GM18907 (cell line): ENCODE data around the gene SRRM3.
"Not testable (repeated sequence)": the region's sequence is repeated elsewhere in the genome, so short reads cannot be mapped to it uniquely, and the experiment has no call there.

Experiments
- ATAC-seq: cut with Tn5 transposase; IDR thresholded peaks from one replicate; pipeline ENCODE4 v1.9.1; 2021; ENCODE audit warnings: mild to moderate bottlenecking, moderate library complexity; ENCODE audit not compliant: unreplicated experiment

SRRM3 gene

DNA sequence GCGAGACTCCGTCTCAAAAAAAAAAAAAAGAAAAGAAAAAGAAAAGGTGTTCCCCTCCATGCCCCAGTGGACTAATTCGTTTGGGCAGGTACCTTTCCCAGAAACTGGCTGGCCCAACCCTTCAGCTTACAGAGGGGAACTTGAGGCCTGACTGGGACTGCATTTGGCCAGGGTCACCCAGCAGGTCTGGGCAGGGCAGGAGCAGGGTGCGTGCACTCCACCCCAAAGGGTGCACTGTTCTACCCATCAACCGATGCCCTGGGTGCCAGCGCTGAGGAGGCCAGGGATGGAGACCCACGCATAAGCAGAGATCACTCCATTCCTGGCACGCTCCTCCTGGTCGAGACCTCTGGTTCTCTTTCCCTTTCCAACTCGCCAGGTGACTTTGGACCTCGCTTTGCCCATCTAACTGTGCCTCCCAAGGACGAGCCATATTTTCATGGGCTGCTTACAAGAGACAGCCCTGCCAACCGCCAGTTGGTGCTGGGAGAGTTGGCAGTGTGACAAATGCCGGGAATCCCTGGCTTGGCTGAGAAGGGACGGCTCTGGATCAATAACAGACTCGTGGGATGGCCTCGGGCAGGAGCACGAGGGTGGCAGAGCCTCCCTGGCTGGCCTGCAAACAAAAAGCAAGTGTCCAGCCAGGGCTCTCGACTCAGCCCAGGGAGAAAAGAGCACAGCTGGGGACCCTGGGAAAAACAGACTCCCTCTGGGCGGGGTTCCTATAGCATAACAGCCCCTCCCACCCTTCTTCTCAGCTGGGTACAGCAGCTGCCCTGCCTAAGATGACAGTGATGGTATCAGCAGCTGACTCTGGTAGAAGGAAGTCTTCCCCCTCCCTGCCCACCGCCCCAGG lies 108.6 kb downstream of the SRRM3 start:
- no peak for ATAC-seq

DNA sequence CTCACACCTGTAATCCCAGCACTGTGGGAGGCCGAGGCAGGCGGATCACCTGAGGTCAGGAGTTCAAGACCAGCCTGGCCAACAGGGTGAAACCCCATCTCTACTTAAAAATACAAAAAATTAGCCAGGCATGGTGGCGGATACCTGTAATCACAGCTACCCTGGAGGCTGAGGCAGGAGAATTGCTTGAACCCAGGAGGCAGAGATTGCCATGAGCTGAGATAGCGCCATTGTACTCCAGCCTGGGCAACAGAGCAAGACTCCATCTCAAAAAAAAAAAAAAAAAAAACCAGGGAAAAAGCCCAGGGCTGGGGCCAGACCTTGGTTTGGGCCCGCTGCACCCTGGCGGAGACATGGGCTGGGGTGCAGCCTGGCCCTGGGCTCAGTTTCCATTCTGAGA lies 110.1 kb downstream of the SRRM3 start:
- ATAC-seq = not testable (repeated sequence)

DNA sequence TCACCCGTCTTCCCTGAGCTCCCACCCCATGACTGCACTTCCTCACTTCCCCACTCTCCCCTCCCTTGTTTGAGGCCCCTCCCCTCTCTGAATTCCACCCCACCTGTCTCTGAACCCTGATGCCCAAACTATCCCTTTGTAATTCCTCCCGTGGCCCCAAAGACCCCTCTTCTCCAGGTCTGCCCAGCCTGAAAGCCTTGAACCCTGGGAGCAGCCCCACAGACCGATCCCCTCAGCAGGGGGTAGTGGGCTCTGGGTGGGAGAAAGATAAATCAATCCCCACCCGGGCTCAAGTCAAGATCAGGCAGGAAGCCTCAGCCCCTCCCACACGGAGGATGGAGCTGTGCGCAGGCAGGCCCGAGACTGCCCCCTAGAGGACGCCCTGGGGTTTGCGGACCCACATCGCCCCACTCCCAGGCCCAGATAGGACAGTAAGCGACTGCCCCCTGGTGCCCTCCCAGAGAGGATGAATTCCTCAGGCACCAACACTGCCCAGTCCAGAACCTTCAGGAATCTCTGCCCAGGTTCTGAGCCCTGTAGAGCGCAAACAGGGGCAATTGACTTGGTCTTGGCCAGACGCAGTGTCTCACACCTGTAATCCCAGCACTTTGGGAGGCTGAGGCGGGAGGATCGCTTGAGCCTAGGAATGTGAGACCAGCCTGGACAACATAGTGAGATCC lies 112.5 kb downstream of the SRRM3 start:
- peak; percentile 47 for ATAC-seq

DNA sequence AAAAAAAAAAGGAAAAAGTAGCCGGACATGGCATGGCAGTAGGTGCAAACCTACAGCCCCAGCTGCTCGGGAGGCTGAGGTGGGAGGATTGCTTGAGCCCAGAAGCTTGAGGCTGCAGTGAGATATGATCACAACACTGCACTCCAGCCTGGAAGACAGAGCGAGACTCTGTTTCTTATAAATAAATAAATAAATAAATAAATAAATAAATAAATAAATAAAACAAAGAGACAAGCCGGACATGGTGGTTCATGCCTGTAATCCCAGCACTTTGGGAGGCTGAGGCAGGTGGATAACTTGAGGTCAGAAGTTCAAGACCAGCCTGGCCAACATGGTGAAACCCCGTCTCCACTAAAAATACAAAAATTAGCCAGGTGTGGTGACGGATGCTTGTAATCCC lies 113.0 kb downstream of the SRRM3 start:
- ATAC-seq = not testable (repeated sequence)

DNA sequence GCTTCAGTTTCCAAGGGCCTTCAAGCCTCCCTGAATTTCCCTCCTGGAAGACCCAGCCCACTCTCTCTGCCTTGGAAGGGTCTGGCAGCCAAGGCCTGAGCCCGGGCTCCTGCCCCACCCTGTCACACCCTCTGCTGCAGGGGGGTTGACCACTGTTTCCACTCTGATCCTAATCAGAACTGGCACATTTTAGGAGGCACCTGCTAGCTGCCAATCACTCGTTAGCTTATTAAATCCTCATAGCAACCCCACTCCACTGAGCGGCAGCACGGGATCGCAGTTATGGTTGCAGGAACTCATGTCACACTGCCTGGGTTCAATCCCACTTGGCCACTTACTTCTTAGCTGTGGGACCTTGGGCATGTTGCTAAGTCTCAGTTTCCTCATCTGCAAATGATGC lies 113.7 kb downstream of the SRRM3 start:
- no peak for ATAC-seq

DNA sequence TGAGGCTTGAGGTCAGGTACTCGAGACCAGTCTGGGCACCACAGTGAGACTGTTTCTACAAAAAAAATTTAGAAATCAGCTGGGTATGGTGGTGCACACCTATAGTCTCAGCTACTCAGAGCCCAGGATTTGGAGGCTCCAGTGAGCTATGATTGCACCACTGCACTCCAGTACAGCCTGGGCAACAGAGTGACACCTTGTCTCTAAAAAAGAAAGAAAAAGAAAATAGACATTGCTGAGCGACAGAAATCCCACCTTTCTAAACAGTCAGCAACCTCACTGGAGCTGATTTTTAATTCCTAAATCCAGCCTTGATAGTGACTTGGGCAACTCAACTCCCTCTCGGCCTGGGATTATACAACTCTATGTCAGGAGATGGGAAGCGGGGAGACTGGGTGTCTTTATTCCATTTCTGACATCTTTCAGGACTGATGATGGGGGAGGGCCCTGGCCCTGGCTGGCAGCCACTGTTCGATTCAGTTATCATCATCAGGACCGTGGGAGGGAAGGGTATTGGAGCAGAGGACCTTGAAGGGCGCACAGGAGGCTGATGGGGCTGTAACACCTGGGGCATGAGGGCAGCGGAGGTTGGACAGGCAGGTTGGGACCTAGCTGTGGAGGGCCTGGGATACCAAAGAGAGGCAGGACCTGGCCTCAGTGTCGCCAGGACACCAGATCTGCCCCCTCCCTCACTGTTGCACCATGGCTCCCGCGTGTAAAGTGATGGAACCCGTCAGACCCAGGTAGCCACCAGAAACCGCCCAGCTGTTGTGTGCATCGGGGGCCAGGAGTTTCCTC lies 115.5 kb downstream of the SRRM3 start:
- no peak for ATAC-seq

DNA sequence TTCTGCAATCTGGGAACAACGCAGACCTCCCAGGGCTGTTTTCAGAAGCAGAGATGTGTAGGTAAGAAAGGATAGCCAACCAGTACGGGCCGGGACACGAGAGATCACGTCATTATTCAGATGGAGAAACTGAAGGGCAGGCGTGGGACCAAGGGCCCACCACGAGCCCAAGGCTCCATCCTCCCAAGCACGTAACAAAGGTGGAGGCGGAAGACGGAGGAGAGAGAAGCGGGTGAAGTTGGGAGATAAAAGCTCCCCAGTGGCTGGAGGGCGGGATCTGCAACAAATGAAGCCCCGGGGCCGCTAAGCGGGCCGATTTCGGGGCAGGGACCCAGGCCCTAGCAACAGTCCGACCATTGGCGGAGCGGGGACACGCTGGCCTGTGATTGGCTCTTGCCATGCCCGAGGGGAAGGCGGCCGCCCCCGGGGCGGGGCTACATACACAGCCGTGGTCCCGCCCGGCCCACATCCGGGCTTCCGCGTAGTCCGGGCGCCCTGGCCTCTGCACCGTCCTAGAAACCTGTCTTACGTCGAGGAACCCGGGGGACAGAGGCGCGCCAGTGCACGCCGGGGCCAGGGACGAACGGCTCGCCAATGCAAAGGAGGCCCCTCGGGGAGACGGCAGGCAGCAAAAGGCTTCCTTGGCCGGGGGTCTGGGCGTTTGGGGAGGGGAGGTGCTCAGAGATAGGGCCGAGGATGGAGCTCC lies 116.2 kb downstream of the SRRM3 start:
- ATAC-seq = peak; percentile 91

DNA sequence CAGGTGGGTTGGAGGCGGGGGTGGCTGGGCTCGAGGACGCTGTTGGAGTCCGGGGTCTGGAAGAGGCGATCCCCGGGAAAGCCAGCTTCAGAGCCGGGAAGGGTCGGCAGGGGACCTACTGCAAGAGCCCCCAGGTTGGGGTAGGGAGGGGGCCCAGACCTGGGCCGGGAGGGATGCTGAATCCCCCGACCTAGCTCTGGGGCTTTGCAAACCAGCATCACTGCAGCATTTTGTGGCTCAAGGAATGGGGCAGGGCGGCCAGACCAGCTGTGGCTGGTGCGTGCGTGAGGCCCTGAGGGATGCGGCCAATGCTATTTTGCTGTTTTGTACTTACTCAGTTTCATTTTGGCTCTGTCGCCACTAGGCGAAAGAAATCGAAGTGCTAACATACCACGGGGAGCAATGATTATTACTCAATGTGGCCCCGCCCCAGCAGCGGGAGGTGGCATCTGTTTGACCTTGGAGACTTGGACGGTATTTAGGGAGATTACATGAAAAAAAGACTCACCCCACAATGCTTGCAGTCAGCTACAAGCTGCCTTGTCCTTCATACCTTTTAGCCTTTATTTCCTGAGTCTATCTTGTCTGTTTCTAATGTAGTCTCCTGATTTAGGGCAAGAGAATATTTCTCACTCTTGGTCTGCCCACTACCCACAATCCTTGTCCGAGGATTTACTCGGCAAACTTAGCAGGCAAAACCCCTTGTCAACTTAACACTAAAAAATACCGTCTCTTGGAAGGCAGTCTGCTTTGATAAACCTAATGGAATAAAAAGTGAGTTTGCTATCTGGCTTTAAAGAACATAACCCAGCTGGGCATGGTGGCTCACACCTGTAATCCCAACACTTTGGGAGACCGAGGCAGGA lies 117.0 kb downstream of the SRRM3 start:
- peak; percentile 57 for ATAC-seq

DNA sequence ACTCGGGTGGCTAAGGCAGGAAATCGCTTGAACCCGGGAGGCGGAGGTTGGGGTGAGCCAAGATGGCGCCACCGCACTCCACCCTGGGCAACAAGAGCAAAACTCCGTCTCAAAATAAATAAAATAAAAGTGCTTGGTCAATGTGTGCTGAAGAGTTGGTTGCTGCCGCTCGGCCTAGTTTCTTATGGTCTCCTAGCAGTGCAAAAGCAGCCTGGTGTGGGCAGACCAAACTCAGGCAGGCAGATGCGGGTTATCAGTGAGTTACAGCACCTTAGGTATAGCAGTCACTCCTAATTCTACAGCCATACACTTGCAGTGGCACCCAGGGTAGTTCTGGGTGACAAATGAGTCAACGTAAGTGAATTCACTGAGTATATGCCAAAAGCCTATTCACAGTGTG lies 123.4 kb downstream of the SRRM3 start:
- ATAC-seq = no peak

DNA sequence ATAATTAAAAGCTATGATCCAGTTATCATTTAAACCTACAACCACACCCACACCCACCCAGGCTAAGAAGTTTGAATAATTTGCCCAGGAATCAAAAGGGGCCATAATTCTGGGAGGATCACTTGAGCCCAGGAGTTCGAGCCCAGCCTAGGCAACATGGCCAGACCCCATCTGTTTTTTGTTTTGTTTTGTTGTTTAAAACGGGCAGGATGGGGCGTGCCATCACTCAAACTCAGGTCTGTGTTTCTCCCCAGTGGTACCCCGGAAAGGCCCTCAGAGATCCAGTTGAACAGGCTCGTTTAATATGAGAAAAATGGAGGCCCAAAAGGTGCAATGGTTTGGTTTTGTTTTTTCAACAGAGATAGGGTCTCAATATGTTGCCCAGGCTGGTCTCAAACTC lies 124.1 kb downstream of the SRRM3 start:
- ATAC-seq = no peak

DNA sequence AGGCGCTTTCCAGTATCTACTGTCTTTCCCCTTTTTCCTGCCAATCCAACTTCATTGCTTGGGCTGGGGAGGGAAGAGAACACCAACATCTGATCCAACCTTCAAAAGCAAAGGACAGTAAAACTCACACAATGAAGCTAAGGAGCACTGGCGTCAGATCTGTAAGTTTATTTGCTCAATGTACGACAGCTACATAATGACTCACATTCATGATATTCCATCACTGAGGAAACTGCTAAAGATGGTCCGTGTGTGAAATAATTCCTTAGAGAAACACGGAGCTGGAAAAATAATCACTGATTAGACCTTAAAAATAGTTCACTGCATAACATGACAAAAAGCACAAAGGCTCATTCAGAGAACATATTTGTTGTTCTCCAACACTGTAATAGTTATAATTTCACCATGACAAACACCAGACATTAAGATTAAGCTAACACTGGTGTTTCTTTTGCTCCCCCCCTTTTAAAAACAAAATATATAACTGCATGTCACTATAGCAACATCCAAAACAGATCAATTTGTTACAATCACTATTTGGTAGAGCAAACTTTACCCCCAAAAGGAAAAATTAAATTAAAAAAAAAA lies 125.0 kb downstream of the SRRM3 start:
- no peak for ATAC-seq

DNA sequence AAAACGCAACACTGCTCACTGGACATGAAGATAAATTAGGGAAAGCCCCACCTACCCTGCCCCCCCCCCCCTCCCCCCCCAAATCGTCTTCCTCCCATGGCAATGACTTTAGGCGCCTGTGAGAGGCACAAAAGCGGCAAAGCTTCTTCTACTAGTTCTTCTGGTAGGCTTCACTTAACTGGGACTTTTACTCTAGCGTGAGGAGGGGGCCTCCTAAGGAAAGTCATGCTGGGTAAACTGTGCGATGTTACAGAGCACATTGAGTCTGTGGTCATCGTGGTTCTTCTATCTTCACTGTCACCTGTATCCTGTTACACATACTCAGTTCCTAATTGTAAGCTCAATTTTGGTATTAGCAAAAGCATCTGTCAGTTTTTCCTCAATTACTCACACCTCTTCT lies 125.9 kb downstream of the SRRM3 start:
- ATAC-seq = no peak

DNA sequence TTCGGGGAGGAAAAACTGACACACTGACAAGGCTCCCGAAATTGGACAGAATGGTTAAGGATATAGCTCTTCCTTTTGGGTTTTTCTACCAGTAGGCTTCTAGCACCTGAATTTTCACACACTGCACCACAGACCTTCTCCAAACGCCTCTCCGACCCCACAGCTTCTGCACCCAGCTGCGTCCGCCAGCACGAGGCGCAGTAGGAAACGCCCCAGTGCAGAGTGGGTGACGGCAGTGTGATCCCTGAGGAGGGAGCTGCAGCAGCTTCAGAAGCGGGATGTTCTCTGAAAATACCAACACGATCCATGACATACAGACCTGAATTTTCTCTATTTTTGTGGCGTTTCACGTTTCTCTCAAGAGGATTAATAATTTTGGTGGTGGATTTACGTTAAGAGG lies 126.7 kb downstream of the SRRM3 start:
- no peak for ATAC-seq

DNA sequence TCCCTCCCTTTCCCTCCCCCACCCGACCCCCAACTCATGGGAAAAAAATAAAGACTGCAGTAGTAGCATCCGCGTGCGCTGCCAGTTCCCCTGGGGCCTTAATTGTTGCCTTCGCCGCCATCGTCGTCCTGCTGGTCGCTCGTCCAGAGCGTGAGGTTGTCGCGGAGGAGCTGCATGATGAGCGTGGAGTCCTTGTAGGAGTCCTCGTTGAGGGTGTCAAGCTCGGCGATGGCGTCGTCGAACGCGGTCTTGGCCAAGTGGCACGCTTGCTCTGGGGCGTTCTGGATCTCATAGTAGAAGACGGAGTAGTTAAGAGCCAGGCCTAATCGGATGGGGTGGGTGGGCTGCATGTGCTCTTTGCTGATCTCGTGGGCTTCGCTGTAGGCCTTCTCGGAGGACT lies 127.8 kb downstream of the SRRM3 start:
- no peak for ATAC-seq

DNA sequence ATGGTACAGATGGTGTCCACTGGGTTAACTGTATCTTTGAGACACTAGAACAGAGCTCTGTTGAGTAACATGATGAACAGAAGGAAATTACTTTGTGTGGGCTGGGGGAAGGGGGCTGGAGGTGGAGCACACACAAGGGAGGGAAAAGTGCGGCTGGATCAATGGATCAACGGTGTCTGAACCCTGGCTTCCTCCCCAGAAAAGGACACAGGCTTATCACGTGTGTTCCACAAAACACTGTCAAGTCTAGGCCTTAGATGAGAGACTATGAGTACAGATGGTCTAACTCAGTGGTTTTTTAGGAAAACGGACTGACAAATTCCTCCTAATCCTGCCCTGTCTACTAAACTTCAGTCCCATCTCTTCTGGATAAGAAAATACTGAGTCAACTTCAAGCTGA lies 128.6 kb downstream of the SRRM3 start:
- ATAC-seq = no peak

DNA sequence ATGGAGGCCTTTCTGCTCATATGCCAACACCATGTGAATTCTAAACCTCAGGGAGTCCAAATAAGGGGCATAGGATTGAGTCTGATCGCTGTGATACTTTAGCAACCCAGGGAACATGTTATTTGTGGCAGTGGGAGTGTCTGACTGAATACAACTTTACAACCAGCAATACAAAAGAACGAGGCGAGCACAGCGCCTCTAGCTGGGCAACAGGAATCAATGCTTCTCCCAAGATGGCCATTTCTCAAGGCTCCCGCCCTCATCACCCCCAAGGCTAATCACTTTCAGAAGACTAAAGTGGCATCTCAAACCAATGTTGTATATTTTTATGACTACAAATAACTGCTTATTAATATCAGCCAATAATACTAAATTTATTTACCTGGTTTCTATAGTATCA lies 129.0 kb downstream of the SRRM3 start:
- ATAC-seq = no peak

DNA sequence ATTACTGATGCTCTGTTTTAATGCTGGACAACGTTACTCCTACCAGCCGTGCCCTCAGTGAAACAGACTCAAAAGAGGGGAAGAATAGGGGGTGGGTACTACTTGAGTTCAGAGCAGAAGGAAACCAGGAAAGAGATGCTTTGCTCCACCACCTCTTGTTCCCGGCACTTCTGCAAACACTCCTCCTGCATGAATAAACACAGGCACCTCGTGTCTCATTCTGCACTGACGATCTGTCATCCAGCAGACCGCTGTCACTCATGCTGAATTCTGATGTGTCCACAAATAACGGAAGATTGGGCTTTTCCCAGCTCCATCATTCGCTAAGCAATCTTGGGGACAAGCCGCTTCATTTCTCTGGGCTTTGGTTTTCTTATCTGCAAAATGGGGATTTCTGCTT lies 130.4 kb downstream of the SRRM3 start:
- ATAC-seq = no peak

DNA sequence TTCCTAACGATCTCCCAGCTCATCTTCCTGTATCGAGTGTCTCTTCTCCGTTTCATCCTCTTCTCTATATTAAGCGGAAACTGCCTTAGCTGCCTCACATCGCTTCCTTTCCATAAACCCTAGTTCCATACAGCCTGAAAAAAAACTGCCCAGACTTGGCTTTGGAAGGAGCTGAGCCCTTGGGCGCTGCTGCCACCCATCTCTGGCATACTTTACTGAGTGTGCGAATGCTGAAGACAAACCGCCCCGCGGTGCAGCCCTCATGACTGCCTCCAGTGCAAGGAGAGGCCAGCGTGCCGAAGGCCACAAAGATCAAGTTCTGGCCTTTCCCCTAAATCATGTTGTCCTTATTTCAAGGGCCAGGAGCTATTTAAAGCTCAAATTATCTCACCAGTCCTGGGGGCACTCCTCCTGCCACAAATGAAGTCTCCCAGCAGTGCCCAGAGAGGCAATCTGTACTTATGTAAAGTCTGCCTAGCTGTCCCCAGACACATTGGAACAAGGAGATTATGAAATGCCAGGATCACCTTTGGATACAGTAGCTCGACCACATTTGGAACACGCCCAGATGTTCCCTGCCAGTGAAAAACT lies 131.9 kb downstream of the SRRM3 start:
- ATAC-seq = no peak

DNA sequence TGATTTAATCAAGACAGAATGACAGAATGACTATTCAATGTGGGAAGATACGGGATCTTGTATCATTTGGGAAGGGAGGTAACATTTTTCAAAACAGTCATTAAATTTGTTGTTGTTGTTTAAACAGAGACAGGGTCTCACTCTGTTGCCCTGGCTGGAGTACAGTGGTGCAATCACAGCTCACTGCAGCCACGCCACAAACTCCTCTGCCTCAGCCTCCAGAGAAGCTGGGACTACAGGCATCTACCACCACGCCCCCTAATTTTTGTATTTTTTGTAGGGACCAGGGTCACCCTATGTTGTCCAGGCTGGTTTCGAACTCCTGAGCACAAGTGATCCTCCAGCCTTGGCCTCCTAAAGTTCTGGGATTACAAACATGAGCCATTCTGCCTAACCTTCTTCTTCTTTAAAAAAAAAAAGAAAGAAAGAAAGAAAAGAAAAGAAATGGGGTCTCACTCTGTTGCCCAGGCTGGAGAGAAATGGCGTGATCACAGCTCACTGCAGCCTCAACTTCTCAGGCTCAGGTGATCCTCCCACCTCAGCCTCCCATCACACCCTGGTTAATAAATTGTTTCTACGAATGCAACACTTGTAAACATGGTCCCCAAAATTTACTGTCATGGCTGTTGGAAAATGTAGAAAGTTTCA lies 132.7 kb downstream of the SRRM3 start:
- no peak for ATAC-seq
